Hypothalamus (tissue), 51 donors: ENCODE measurements around the gene UBA5.

Source experiments
- DNase-seq, 51 donors: peaks; one replicate each; lab custom pipeline; 2025; lab: John Stamatoyannopoulos, UW

Gene UBA5

GRCh38 chr3:132710311-132710710, 50.2 kb downstream of the UBA5 start:
- DNase-seq: no peak

GRCh38 chr3:132713977-132714727, 54.0 kb downstream of the UBA5 start:
- DNase-seq: no peak

DNA sequence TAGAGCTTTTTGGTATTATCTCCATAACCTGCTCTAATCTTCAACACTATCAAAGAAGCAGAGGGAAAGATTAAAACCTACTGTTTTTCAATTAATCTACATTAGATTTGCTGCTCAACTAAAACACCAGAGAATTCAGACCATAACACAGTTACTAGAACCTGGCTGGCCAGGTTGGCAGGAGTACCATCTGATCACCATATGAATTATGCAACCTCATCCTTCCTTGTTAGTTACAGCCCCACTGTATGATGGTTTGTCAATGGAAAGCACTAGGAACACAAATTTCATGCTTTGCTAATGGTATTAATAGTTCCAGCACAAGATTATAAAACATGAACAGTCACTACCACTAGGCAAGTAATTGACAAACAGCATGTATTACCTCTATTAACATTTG, 56.2 kb downstream of the UBA5 start:
- no peak for DNase-seq

DNA sequence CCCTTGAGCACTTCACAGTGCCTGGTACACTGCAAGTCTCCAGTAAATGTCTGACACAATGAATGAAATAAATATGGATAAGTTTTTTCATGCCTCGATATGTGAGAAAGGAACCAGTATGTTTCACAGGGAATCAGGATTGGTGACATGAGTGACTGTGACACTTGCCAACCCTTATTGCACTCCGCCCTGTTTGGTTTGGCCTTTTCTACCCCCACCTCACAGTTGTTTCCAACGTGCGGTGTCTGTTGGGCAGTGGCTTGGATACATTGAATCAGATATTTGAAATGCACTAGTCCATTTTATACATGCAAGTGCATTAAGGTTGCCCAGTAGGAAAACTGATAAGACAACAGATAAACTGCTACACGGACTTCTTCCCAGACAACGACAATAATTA, 60.1 kb downstream of the UBA5 start:
- DNase-seq: no peak

GRCh38 chr3:132721479-132722164, 61.5 kb downstream of the UBA5 start:
- DNase-seq: peak in 35 of 51 donors; percentile 15 to 84 (median 63)

- DNase-seq: peak; percentile 61 to 100 (median 98)
These were observed 62.3 kb downstream of the UBA5 start, which contains the start of gene NPHP3 for GRCh38 chr3:132722165-132723023. NPHP3 (minus strand) TSS chr3:132722409; CDS start chr3:132722355, 54 bp downstream.

DNA sequence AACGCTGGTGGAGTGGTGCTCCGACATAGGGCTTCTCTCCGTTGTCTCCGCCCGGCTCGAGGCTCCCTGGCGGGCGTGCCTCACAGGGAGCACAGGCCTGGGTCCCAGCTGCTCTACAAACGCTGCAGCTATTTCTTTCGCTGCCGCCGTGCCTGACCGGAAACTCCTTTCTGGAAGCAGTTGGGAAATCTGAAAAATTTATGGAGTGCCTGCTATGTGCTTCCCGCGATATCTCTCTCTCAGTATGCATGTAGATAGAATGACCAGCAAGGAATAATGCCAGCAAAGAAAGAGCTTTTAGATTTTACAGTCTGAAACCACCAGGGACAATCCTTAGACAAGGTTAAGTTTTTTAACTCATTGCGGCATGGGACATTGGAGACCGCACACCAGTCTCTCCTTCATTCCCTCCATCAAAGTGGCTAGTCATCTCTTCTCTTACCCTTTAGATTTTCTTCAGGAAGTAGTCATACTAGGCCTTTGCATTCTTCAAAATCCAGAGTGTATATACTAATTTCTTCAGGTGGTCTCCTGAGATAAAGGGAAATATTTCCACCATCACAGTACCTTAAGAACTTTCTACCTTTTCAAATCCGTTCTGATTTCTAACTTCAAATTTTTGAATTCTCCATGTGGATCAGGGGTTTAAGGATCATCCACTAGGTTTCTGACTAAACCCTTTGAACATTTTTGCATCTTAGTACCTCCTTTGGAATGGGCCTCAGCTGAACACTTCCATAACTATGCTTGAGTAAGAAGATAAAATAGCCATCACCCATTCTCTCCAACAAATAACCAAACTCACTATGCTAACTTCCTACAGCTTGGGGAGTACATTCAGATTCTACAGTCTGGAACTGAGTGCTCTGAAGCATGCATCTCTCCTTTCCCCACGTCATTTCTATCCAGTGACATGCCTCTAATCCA, 63.2 kb downstream of the UBA5 start:
- no peak for DNase-seq

DNA sequence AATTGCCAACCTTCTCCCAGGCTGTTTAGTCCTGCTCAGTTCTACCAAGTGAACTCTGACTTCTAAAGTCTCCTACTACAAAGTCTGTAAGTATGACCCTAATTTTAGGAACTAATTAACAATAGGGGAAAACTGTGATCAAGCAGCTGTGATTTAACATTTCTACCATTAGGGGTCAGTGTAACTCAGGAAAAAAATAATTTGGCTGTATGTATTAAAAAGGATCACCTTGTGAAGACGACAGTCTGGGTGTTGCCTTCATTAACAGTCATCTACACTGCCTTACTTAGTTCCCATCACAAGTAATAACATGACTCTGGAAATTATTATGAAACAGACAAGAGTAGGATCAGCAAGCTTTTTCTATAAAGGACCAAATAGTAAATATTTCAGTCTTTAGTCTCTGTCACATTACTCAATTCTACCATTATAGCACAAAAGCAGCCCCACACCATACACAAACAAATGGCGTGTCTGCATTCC, 66.3 kb downstream of the UBA5 start:
- DNase-seq: peak in 1 of 51 donors; percentile 44
